ELF-1 (cell line): ENCODE data around the gene IFI27L2.
"Not testable (repeated sequence)": the region's sequence is repeated elsewhere in the genome, so short reads cannot be mapped to it uniquely, and the experiment has no call there.

Source experiments
- DNase-seq: peaks from one replicate; pipeline ENCODE4 v3.0.0-alpha.2; 2016; ENCODE audit warnings: low read depth, low spot score

Gene IFI27L2, protein sequence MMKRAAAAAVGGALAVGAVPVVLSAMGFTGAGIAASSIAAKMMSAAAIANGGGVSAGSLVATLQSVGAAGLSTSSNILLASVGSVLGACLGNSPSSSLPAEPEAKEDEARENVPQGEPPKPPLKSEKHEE

GRCh38 chr14:94129111-94129757, at the start of gene IFI27L2:
Gene IFI27L2, minus strand, starts transcription at chr14:94129604. Its CDS starts 40 bp downstream, at chr14:94129564.
- peak; percentile 86 for DNase-seq

- DNase-seq: no peak
Observed at GRCh38 chr14:94177806-94178205, 48.4 kb upstream of the IFI27L2 start.

GRCh38 chr14:94176808-94177207, 47.4 kb upstream of the IFI27L2 start:
- no peak for DNase-seq

DNA sequence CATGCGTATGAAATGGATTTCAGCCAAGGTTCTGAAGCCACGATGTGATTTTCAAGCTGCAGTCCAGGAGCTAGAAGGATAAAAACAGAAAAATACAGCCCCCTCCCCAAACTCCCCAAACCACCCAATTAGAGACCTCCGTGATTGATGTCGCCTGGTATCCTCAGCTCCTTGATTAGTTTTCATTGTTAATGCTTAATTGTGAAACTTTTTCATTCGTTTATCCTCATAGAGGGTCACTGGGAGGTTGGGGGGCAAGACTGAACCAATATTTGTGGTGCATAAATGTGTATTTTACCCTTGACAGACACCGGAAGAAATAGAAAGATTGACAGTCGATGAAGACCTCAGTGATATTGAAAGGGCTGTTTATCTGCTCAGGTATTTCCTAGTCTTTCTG, 46.3 kb upstream of the IFI27L2 start:
- no peak for DNase-seq

GRCh38 chr14:94175011-94175745, 45.8 kb upstream of the IFI27L2 start:
- DNase-seq: peak; percentile 35

GRCh38 chr14:94174604-94175010, 45.2 kb upstream of the IFI27L2 start:
- DNase-seq: no peak

DNA sequence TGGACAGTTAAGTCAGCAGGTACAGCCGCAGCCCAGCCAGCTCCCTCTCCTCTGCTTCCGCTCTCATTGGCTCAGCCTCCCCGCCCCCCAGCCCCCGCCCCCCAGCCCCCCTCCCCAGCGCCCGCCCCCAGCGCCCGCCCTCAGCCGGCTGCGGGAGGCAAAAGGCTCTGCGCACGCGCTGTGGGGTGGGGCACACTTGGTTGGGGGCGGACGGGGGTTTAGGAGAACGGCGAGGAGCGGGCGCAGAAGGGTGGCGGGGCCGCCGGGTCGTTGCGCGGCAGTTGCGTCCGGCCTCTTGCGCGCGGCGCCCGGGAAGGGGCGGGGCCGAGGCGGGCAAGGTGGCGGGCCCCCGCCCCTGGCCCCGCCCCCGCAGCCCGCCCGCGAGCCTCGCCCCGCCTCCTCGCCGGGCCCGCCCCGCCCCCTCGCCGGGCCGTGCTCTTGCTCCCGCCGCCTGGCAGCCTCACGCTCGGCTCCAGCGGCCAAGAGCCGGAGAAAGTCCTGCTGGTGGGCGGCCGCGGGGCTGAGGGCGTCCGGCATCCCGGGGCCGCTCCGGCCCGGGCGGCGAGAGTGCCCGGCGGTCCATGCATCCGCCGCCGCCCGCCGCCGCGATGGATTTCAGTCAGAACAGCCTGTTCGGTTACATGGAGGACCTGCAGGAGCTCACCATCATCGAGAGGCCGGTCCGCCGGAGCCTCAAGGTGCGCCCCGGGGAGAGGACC, 44.6 kb upstream of the IFI27L2 start, which contains the start of gene PPP4R4:
PPP4R4 (plus strand) TSS at position 438 of the 719 bp plus-strand sequence; CDS start at position 582, 144 bp downstream.
- DNase-seq: peak; percentile 81

DNA sequence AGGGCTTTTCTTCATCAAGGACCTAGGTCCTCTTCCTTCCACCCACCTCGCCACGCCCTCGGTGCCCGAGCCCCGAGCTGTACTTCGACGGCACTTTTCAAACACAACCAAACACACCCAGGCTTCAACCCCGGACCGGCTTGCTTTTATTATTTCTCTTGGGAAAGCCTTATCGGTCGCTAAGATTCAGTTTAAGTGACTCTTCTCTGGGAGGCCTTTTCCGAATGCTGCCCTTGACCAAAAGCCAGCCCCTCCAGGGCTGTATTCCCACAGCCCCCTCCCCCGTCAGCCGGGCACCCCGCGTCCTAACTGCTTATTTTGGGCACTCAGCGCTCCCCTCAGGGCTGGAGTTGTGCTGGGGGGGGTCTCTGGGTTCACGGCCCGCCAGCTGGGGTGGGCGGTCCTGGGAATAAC, 44.1 kb upstream of the IFI27L2 start:
- no peak for DNase-seq

DNA sequence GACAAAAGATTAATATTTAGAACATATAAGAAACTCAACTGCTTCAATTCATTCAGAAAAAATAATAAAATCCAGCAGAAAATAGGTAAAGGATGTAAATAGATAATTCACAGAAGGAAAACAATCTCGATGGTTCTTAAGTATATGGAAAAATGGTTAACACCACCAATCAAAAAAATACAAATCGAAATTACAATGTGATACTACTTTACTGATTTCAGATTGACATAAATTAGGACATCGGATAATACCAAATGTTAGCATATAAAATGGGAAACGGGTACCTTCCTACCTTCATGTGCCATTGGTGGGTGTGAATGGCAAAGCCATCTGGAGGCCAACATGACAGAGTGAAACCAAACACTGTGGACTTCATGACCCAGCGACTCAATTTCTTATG, 43.1 kb upstream of the IFI27L2 start:
- no peak for DNase-seq

GRCh38 chr14:94171208-94171607, 41.8 kb upstream of the IFI27L2 start:
- no peak for DNase-seq

GRCh38 chr14:94170136-94170535, 40.7 kb upstream of the IFI27L2 start:
- DNase-seq: no peak

DNA sequence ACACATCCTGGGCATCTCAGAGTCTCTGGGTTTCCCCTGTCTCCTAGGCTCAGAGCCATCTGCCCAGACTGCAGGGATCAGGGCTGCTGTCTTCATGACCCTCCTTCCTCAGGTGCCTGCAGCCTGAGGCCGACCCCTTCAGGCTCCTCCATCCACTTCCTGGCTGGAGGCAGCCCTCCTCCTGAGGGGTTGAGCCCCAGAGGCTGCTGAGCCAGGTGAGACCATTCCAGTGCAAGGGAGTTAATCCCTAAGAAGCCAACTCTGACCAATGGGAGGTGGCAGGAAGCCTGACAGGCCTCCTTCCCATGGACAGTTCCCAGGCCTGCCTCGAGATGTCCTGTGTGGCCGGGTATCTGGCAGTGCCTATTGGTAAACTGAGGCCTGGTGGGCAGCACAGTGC, 36.3 kb upstream of the IFI27L2 start:
- no peak for DNase-seq

- DNase-seq: no peak
Observed at GRCh38 chr14:94164685-94165431, 35.5 kb upstream of the IFI27L2 start.

- no peak for DNase-seq
Observed at GRCh38 chr14:94163796-94164195, 34.4 kb upstream of the IFI27L2 start.

GRCh38 chr14:94162466-94162865, 33.1 kb upstream of the IFI27L2 start:
- no peak for DNase-seq

GRCh38 chr14:94161981-94162380, 32.6 kb upstream of the IFI27L2 start:
- no peak for DNase-seq

GRCh38 chr14:94161058-94161457, 31.7 kb upstream of the IFI27L2 start:
- no peak for DNase-seq

DNA sequence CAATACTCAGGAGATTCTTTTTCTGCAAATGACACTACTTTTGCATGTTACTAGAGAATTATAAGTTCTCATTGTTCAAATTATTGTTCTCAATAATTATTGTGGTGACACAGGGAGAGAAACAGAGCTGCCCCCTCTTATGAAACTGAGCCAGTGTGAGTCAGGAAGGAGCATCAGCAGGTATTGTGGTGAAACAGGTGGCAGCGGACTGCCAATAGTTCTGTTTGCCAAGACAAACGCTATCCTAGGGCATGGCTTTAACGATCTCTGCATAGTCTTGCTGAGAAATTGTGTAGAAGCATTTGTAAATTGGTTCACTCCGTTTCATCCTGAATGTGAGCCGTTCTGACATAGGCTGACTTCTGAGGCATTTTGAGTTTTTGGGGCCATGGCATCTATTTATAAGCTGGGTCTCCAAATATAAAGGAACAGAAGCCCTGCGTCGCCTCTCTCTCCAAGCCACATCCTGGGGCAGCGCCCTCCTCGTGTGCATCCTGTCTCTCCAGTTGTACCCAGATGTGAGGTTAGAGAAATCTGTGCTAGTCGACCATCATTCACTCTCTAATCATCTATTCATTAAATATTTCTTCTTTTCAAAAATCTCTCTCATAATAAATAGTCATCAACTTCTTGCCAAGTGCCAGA, 29.0 kb upstream of the IFI27L2 start:
- no peak for DNase-seq

GRCh38 chr14:94157197-94157596, 27.8 kb upstream of the IFI27L2 start:
- no peak for DNase-seq

GRCh38 chr14:94156143-94156542, 26.7 kb upstream of the IFI27L2 start:
- not testable (repeated sequence) for DNase-seq
